Measurements from ENCODE around the gene STYK1.
"Not testable (repeated sequence)": the region's sequence is repeated elsewhere in the genome, so short reads cannot be mapped to it uniquely, and the experiment has no call there.

STYK1 gene

GRCh38 chr12:10582704-10583103 is 91.1 kb downstream of the STYK1 start:
- no peaks in the 10 kb centered on the region for H3K4me1 ChIP-seq (ENCODE audit: control insufficient read depth in 1 of 2, insufficient read depth in 1 of 2, low read depth in 1 of 2, low read length in 1 of 2)
- no peak overlapping the region for H3K27ac ChIP-seq
- no peaks in the 10 kb centered on the region for H3K9me3 ChIP-seq
- no peak for TF ChIP-seq CTCF (IDR thresholded peaks at IDR 0.05)
- no peaks in the 10 kb centered on the region for H3K27me3 ChIP-seq
- H3K4me3 ChIP-seq (ENCODE audit: low read depth in 1 of 2, low read length in 1 of 2): no peak overlapping the region
- H3K36me3 ChIP-seq: no peaks in the 10 kb centered on the region

- not testable (repeated sequence) for H3K9me3 ChIP-seq; H3K4me3 ChIP-seq (ENCODE audit: low read depth in 1 of 2, low read length in 1 of 2); H3K4me1 ChIP-seq (ENCODE audit: control insufficient read depth in 1 of 2, insufficient read depth in 1 of 2, low read depth in 1 of 2, low read length in 1 of 2); H3K27me3 ChIP-seq; H3K36me3 ChIP-seq; H3K27ac ChIP-seq
These were observed 91.7 kb downstream of the STYK1 start for GRCh38 chr12:10582133-10582532.

DNA sequence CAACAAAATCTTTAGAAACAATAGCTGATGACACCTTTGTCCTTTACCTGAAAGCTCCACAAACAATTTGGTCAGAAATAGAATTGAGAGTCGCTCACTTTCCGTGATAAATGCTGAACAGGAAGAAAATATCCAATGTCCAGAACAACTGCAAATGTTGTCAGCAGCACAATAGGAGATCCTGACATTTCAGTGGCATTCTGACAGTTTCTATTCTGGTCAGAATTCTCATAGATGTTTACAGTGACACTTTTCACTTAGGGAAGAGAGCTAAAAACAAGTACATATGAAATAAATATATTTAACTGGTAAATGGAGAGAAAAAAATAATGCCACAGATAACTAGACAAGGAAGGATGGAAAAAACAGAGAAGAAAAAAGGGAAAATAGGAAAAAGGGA is 99.5 kb downstream of the STYK1 start:
- TF ChIP-seq CTCF (IDR thresholded peaks at IDR 0.05): no peak
- no peaks in the 10 kb centered on the region for H3K9me3 ChIP-seq
- no peak overlapping the region for H3K4me3 ChIP-seq (ENCODE audit: low read depth in 1 of 2, low read length in 1 of 2)
- no peaks in the 10 kb centered on the region for H3K4me1 ChIP-seq (ENCODE audit: control insufficient read depth in 1 of 2, insufficient read depth in 1 of 2, low read depth in 1 of 2, low read length in 1 of 2)
- no peaks in the 10 kb centered on the region for H3K36me3 ChIP-seq
- no peaks in the 10 kb centered on the region for H3K27me3 ChIP-seq
- no peak overlapping the region for H3K27ac ChIP-seq

DNA sequence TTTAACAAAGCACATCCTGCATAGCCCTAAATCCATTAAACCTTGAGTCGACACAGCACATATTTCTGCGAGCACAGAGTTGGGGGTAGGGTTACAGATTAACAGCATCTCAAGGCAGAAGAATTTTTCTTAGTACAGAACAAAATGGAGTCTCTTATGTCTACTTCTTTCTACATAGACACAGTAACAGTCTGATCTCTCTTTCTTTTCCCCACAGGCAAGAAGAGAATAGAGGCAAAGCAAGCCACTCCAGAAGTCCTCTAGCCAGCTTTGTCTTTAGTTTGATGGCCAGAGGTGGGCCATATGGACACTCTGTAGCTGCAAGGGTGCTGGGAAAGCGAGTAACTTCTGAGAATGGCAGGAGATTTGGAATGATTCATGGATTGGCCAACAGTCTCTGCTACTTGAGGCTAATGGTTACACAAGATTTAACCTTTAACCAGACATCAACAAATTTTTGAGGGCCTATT is 101.8 kb downstream of the STYK1 start:
- H3K36me3 ChIP-seq; H3K27me3 ChIP-seq; H3K9me3 ChIP-seq; H3K27ac ChIP-seq; H3K4me1 ChIP-seq (ENCODE audit: control insufficient read depth in 1 of 2, insufficient read depth in 1 of 2, low read depth in 1 of 2, low read length in 1 of 2); H3K4me3 ChIP-seq (ENCODE audit: low read depth in 1 of 2, low read length in 1 of 2): not testable (repeated sequence)

DNA sequence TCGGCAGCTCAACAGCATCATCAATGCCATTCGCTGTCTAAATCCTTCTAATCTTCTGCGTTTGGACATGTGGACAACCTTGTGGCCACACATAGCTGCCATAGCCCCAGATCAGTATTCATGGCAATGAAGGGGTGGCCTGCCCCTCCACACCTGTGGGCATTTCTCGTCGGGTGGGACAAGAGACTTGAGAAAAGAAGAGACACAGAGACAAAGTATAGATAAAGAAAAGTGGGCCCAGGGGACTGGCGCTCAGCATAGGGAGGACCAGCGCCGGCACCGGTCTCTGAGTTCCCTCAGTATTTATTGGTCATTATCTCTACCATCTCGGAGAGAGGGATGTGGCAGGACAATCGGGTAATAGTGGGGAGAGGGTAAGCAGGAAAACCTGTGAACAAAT is 102.7 kb downstream of the STYK1 start:
- H3K36me3 ChIP-seq: no peaks in the 10 kb centered on the region
- H3K4me3 ChIP-seq (ENCODE audit: low read depth in 1 of 2, low read length in 1 of 2): no peak overlapping the region
- no peaks in the 10 kb centered on the region for H3K27me3 ChIP-seq
- TF ChIP-seq CTCF (IDR thresholded peaks at IDR 0.05): no peak
- no peak overlapping the region for H3K27ac ChIP-seq
- H3K4me1 ChIP-seq (ENCODE audit: control insufficient read depth in 1 of 2, insufficient read depth in 1 of 2, low read depth in 1 of 2, low read length in 1 of 2): no peaks in the 10 kb centered on the region
- no peaks in the 10 kb centered on the region for H3K9me3 ChIP-seq

Measured in neutrophil (primary cell).